Measurements from ENCODE around the gene FGGY. TPM values are rescaled to one million over a fixed set of nuclear protein-coding genes. Genes with fewer than 3 reads are reported as not detected.
A peak's percentile ranks its signal among the peaks of the same experiment; 100 is the strongest.

Gene FGGY
- total and polyA plus RNA-seq, 2 donors, result 16.6 to 36.9 TPM

GRCh38 chr1:59757197-59757747 lies 460.4 kb downstream of the FGGY start:
- Histone ChIP-seq H3K27ac (ENCODE audit: low read depth) (no peak overlapping the region), H3K4me1 (ENCODE audit: insufficient read depth) (peaks cover 2% of the 10 kb centered on the region), H3K36me3 (ENCODE audit: insufficient read depth) (no peaks in the 10 kb centered on the region), H3K4me3 (ENCODE audit: low read depth, low read length) (no peak overlapping the region)
- WGBS, result 89% methylated on average over 4 of the region's 4 CpGs
- no peak for DNase-seq (ENCODE audit: extremely low spot score)

- H3K36me3 ChIP-seq (ENCODE audit: insufficient read depth), result no peaks in the 10 kb centered on the region
- peaks cover 2% of the 10 kb centered on the region for H3K4me1 ChIP-seq (ENCODE audit: insufficient read depth)
- H3K27ac ChIP-seq (ENCODE audit: low read depth), result no peak overlapping the region
- peak; percentile 51 for DNase-seq (ENCODE audit: extremely low spot score)
- no peak overlapping the region for H3K4me3 ChIP-seq (ENCODE audit: low read depth, low read length)
- 6% methylated on average over 11 of the region's 11 CpGs for WGBS
Measured at GRCh38 chr1:59759156-59759925, 462.4 kb downstream of the FGGY start.

DNA sequence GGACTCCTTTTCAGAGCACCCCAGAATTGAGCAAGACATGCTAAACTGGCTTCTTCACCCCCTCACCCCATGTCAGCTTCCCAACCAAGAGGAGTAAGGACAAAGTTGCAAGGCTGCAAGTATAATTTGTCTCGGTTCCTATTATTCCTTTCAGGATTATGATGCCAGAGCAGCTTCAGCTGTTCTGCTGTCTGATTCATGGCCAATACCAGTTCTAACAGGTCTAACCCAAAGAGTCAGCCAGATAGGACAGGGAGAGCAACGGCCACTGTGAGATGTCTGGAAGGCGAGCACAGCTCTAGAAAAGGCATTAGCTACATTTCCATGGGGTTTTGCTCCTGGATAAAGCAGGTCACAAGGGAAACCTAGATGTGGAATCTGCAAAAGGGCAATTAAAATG lies 464.5 kb downstream of the FGGY start:
- DNase-seq (ENCODE audit: extremely low spot score), result no peak
- WGBS, result 70% methylated on average over 3 of the region's 3 CpGs
- Histone ChIP-seq H3K27ac (ENCODE audit: low read depth) (no peak overlapping the region), H3K4me3 (ENCODE audit: low read depth, low read length) (no peak overlapping the region), H3K36me3 (ENCODE audit: insufficient read depth) (no peaks in the 10 kb centered on the region), H3K4me1 (ENCODE audit: insufficient read depth) (peaks cover 2% of the 10 kb centered on the region)

GRCh38 chr1:59763418-59763817 lies 466.5 kb downstream of the FGGY start:
- WGBS, result 60% methylated on average over 2 of the region's 2 CpGs
- peaks cover 2% of the 10 kb centered on the region for H3K4me1 ChIP-seq (ENCODE audit: insufficient read depth)
- DNase-seq (ENCODE audit: extremely low spot score), result no peak
- H3K27ac ChIP-seq (ENCODE audit: low read depth), result no peak overlapping the region
- H3K36me3 ChIP-seq (ENCODE audit: insufficient read depth), result no peaks in the 10 kb centered on the region
- H3K4me3 ChIP-seq (ENCODE audit: low read depth, low read length), result no peak overlapping the region

- H3K4me1 ChIP-seq (ENCODE audit: insufficient read depth), result no peaks in the 10 kb centered on the region
- no peak overlapping the region for H3K4me3 ChIP-seq (ENCODE audit: low read depth, low read length)
- H3K27ac ChIP-seq (ENCODE audit: low read depth), result no peak overlapping the region
- no peak for DNase-seq (ENCODE audit: extremely low spot score)
- H3K36me3 ChIP-seq (ENCODE audit: insufficient read depth), result no peaks in the 10 kb centered on the region
- WGBS, result 80% methylated on average over 5 of the region's 5 CpGs
Measured at GRCh38 chr1:59765011-59765730, 468.3 kb downstream of the FGGY start.

DNA sequence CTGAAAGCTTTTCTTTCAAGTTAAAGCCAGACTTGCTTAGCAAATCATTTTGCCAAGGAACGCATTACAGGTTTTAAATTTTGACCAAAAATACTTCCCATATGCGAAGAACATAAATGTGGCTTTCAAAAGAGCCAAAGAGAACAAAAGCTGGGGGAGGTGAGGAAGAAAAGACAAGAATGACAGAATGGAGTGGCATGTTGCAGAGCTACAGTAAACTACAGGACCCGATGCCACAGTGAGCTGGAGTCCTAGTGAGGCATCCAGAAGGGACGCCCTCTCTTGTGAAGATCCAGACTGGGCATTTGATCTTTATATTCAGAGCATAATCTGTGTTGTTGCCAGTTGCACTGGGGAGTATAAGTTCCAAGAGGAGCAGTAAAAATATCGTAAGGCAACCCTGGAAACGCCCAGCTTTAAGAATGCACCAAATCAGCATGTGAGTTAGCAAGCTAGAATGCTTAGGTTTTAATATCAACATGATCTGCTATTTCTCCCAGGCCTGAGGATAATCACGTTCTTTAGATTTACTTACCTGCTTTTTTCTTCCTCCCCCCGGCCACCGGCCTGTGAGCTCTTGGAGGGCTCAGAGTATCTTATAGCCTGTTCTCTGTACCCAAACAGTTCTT lies 469.4 kb downstream of the FGGY start:
- WGBS, result 63% methylated on average over 9 of the region's 9 CpGs
- no peaks in the 10 kb centered on the region for H3K36me3 ChIP-seq (ENCODE audit: insufficient read depth)
- no peak overlapping the region for H3K4me3 ChIP-seq (ENCODE audit: low read depth, low read length)
- H3K27ac ChIP-seq (ENCODE audit: low read depth), result no peak overlapping the region
- DNase-seq (ENCODE audit: extremely low spot score), result no peak
- no peaks in the 10 kb centered on the region for H3K4me1 ChIP-seq (ENCODE audit: insufficient read depth)

- H3K4me3 ChIP-seq (ENCODE audit: low read depth, low read length), result no peak overlapping the region
- no peak for DNase-seq (ENCODE audit: extremely low spot score)
- 65% methylated on average over 2 of the region's 2 CpGs for WGBS
Measured at GRCh38 chr1:59767119-59767518, 470.2 kb downstream of the FGGY start.

GRCh38 chr1:59768792-59769735 lies 472.2 kb downstream of the FGGY start:
- no peak for DNase-seq (ENCODE audit: extremely low spot score)
- WGBS, result 90% methylated on average over 10 of the region's 10 CpGs
- H3K27ac ChIP-seq (ENCODE audit: low read depth), result no peak overlapping the region
- no peaks in the 10 kb centered on the region for H3K4me1 ChIP-seq (ENCODE audit: insufficient read depth)
- no peak overlapping the region for H3K4me3 ChIP-seq (ENCODE audit: low read depth, low read length)
- no peaks in the 10 kb centered on the region for H3K36me3 ChIP-seq (ENCODE audit: insufficient read depth)

More at GRCh38 chr1:59767119-59767518, 470.2 kb downstream of the FGGY start:
- H3K27ac ChIP-seq (ENCODE audit: low read depth), result no peak overlapping the region
- H3K4me1 ChIP-seq (ENCODE audit: insufficient read depth), result no peaks in the 10 kb centered on the region
- H3K36me3 ChIP-seq (ENCODE audit: insufficient read depth), result no peaks in the 10 kb centered on the region

GRCh38 chr1:59769736-59770095 lies 472.8 kb downstream of the FGGY start:
- no peak for DNase-seq (ENCODE audit: extremely low spot score)
- WGBS, result 90% methylated on average over 4 of the region's 4 CpGs
- no peak overlapping the region for H3K4me3 ChIP-seq (ENCODE audit: low read depth, low read length)
- no peaks in the 10 kb centered on the region for H3K4me1 ChIP-seq (ENCODE audit: insufficient read depth)
- H3K27ac ChIP-seq (ENCODE audit: low read depth), result no peak overlapping the region
- no peaks in the 10 kb centered on the region for H3K36me3 ChIP-seq (ENCODE audit: insufficient read depth)

DNA sequence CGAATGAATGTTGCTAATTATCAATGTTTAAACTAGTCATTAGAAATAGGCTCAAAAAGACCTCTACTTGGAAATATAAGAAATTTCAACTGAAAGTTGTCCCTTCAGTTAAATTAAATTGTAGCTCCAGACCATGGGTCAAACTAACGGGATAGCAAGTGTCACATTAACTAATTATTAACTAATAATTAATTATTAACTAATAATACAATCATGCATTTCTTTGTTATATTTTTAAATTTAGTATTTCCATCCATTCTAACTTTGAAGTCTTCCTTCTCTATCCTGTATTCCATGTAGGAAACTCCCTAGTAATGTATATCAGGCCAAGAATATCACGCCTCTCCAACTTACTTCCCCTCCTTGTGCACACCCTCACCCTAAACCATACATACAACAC lies 474.5 kb downstream of the FGGY start:
- 98% methylated on average over 3 of the region's 3 CpGs for WGBS
- no peaks in the 10 kb centered on the region for H3K36me3 ChIP-seq (ENCODE audit: insufficient read depth)

DNA sequence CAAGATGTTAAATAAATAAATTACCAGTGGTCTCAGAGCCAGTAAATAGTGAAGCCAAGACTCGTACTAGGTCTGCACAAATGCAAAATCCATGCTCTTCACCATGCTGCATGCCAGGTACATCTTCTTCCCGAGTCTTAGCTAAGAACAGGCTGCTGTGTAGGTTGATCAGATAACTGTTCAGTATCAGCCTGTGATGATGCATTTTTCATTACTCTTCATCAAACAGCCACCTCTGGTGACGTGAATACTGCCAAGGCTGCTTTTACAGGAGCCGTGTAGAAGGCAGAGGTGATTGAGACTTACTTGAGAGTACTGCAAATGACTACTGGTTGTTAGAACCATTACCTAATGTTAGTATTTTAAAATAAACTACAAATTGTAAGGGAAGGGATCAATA lies 478.6 kb downstream of the FGGY start:
- Histone ChIP-seq H3K36me3 (ENCODE audit: insufficient read depth) (no peaks in the 10 kb centered on the region), H3K27ac (ENCODE audit: low read depth) (no peak overlapping the region), H3K4me1 (ENCODE audit: insufficient read depth) (no peaks in the 10 kb centered on the region), H3K4me3 (ENCODE audit: low read depth, low read length) (no peak overlapping the region)
- DNase-seq (ENCODE audit: extremely low spot score), result no peak
- WGBS, result 86% methylated on average over 4 of the region's 4 CpGs

More for the DNA sequence above, 474.5 kb downstream of the FGGY start:
- H3K4me1 ChIP-seq (ENCODE audit: insufficient read depth), result no peaks in the 10 kb centered on the region
- H3K4me3 ChIP-seq (ENCODE audit: low read depth, low read length), result no peak overlapping the region
- no peak overlapping the region for H3K27ac ChIP-seq (ENCODE audit: low read depth)
- no peak for DNase-seq (ENCODE audit: extremely low spot score)

DNA sequence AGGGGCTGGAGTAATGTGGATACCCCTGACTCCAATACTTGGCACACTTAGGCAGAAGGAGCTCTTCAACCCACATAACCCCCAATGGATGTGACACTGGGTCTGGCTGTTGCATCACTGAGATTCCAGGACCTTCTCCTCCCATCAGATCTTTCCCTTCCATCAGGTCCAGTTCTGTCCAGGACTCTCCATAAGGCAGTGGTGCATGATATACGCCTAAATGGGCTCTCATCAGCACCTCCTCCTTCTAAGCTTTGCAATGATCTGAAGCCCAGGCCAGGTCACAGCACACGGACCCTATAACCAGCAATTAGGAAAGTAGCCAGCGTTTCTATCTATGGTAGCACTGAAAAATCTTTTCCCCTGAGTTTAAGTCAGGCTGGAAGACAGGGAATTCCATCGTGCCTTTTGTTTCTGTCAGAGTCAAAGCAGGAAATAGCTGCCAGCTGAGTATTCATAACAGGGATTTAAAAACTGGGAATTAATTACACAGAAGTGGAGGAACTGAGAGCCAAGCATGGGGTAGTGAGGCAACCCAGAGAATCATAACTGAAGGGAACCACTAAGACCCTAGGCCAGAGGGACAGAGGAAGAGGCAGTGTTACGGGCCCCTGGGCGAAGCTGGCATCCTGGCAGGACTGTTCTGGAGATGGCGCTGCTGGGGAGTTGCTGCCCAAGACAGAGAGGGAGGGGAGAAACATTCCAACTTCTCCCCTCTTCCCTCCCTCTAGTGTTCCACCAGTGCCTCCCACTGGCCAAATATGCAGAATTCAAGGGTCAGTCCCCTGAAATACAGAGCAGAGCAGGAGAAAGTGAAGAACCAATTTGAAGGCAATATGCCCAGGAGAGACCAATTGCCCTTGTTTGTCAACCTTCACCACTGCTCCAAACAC lies 480.3 kb downstream of the FGGY start:
- Histone ChIP-seq H3K27ac (ENCODE audit: low read depth) (no peak overlapping the region), H3K4me3 (ENCODE audit: low read depth, low read length) (no peak overlapping the region), H3K36me3 (ENCODE audit: insufficient read depth) (no peaks in the 10 kb centered on the region), H3K4me1 (ENCODE audit: insufficient read depth) (no peaks in the 10 kb centered on the region)
- WGBS, result 56% methylated on average over 7 of the region's 7 CpGs
- no peak for DNase-seq (ENCODE audit: extremely low spot score)
